ENCODE measurements around the gene IQSEC3.

IQSEC3 gene

DNA sequence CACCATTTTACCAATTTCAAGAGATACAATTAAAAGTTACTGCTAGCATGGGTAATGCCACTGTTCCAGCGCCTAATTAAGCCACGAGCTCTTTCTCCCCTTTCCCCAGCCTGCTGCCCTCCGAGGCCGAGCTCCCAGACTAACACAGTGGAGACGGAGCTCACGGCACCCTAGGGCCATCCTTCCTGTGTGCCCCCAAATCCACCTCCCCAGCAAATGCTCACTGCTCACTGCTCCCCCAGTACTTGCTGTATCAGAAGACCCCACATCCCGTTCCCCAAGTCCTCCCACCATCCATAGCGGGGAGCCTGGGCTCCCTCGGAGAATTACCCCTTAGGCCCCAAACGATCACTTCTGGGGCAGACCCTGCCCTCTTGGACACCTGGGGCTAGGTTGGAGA lies 104.7 kb downstream of the IQSEC3 start:
- H3K4me3 ChIP-seq (ENCODE audit: low read length), result no peak overlapping the region
- DNase-seq (ENCODE audit: low read depth), result no peak
- TF ChIP-seq, protein P1, sequence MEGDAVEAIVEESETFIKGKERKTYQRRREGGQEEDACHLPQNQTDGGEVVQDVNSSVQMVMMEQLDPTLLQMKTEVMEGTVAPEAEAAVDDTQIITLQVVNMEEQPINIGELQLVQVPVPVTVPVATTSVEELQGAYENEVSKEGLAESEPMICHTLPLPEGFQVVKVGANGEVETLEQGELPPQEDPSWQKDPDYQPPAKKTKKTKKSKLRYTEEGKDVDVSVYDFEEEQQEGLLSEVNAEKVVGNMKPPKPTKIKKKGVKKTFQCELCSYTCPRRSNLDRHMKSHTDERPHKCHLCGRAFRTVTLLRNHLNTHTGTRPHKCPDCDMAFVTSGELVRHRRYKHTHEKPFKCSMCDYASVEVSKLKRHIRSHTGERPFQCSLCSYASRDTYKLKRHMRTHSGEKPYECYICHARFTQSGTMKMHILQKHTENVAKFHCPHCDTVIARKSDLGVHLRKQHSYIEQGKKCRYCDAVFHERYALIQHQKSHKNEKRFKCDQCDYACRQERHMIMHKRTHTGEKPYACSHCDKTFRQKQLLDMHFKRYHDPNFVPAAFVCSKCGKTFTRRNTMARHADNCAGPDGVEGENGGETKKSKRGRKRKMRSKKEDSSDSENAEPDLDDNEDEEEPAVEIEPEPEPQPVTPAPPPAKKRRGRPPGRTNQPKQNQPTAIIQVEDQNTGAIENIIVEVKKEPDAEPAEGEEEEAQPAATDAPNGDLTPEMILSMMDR (conservative IDR thresholded peaks at IDR 0.05; ENCODE audit: low read length), result no peak

DNA sequence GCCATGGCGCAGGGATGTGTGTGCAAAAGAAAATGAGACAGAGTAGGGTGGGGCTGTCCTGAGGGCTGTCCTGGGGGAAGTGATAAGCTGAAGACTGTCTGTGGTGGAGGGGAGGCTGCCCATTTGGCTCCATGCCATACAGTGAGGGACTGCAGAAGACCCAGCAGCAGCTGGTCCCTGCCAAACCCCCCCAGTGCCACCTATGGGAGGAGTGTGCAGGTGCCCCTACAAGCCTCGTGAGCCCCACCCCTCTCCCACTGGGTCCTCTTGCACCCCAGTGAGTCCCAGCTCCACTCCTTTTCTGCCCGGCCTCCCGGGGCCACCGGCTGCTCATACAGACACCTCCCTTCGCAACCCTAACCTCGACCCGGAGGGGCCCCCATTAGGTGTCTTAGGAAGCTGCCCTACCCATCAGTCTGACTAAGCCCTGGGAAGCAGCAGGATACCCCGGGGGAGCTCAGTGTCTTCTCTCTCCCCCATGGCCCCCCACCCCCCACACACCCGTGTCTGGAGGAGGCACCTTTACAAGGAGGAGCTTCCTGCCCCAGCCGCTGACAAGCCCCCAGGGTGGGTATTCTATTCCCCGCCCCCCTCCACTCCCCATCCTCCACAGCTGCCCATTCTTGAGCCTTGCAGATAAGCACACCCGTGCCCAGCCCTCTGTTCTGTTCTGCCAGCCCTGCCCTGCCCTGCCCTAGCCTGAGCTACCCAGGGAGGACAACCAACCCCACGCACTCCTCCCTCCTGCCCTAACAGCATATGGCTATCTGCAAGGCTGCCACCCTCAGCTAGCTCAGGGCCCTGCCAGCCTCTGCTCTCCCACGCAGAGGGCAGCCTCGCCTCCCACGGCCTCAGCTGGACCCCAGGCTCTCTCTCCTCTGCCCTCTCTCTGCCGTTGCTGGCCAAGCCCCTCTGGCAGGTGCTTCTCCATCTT lies 105.4 kb downstream of the IQSEC3 start:
- H3K4me3 ChIP-seq (ENCODE audit: low read length), result no peak overlapping the region
- TF ChIP-seq, protein P1 (conservative IDR thresholded peaks at IDR 0.05; ENCODE audit: low read length), result no peak
- DNase-seq (ENCODE audit: low read depth), result no peak

DNA sequence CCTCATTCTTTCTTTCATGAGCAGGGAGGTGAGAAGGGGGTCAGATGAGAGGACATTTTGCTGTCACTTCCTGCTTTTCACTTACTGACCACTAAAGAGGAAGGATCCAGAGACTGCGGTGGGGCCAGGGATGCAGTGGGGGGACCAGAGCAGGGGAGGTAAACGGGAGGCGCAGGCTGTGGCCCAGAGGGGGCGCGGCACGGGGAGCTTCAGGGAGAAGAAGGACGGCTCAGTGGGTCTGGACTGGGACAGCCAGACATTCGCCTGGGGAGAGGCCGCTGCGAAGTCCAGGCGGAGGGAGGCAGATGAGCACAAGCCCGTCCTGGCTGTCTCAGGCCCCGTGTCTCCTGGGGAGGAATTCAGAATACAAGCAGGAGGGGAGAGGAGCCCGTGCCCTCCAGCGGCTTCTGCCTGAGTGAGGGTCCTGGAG lies 106.2 kb downstream of the IQSEC3 start:
- no peak overlapping the region for H3K4me3 ChIP-seq (ENCODE audit: low read length)
- TF ChIP-seq, protein P1 (conservative IDR thresholded peaks at IDR 0.05; ENCODE audit: low read length), result no peak
- no peak for DNase-seq (ENCODE audit: low read depth)

DNA sequence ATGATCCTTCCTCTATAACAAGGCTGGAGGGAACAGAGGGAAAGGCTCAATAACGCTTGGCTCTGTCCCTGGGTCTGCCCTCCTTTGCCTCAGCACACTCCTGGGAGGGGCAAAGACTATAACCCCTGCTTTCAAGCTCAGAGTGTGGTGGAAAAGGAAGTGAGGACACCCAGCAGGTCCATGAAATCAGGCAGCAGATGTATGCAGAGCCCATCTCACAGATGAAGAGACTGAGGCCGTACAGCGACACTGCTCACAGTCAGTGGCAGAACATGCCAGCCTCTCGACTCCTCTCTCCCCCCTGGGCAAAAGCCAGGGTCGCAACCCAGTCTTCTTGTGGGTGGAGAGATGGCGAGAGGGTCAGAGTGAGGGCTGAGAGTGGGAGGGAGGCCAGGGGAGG lies 107.6 kb downstream of the IQSEC3 start:
- no peak overlapping the region for H3K4me3 ChIP-seq (ENCODE audit: low read length)
- TF ChIP-seq, protein P1 (conservative IDR thresholded peaks at IDR 0.05; ENCODE audit: low read length), result no peak
- no peak for DNase-seq (ENCODE audit: low read depth)

DNA sequence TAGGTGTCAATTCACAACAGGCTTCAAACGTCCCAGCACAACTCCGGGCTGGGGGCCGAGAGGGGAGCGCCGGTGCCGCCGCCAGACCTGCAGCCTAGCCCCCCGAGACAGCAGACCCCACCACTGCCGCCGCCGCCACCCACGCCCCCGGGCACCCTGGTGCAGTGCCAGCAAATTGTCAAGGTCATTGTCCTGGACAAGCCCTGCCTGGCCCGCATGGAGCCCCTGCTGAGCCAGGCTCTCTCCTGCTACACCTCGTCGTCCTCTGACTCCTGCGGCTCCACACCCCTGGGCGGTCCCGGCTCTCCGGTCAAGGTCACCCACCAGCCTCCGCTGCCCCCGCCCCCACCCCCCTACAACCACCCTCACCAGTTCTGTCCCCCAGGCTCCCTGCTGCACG lies 108.0 kb downstream of the IQSEC3 start:
- TF ChIP-seq, protein P1 (conservative IDR thresholded peaks at IDR 0.05; ENCODE audit: low read length), result no peak
- H3K4me3 ChIP-seq (ENCODE audit: low read length), result no peak overlapping the region
- no peak for DNase-seq (ENCODE audit: low read depth)

DNA sequence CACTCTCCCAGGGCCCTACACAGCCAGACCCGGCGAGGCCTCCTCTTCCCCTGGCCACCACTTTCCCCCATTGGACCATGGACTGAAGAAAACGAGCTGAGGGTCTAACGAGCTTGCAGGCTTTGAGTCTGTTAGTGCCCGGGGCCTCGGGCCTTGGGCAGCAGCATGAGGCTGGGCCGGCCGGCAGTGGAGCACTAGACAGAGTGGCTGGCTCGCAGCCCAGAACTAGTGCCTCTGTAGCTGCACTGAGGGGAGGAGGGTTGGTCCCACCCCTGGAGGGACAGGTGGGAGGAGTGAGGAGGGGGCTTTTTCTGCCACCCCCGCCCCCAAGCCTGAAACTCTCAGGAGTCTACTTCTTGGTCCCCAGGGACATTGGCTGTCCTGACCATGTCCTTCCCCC lies 108.7 kb downstream of the IQSEC3 start:
- no peak overlapping the region for H3K4me3 ChIP-seq (ENCODE audit: low read length)
- TF ChIP-seq, protein P1 (conservative IDR thresholded peaks at IDR 0.05; ENCODE audit: low read length), result no peak
- no peak for DNase-seq (ENCODE audit: low read depth)

DNA sequence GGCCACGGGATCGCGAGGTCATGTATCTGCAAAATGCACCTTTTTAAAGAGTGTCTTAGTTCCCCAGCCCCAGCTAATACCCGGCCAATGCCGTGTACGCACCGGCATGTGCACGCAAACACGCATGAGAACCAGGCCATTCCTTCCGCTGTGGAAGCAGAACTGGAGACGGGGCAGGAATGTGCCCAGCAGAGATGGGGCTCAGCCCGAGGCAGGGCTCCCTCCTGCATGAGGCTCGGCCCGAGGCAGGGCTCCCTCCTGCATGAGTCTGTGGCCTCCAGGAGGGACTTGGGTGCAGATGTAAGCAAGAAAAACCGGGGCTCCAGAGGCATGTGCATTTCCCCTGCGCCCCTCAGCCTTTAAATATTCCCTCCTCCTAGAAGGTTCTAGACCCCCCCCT lies 109.2 kb downstream of the IQSEC3 start:
- H3K4me3 ChIP-seq (ENCODE audit: low read length), result no peak overlapping the region
- DNase-seq (ENCODE audit: low read depth), result no peak
- TF ChIP-seq, protein P1 (conservative IDR thresholded peaks at IDR 0.05; ENCODE audit: low read length), result no peak

All from AG10803 (cell line).